Omental fat pad (tissue), 4 donors: ENCODE measurements around the gene SLMAP. TPM values are rescaled to one million over a fixed set of nuclear protein-coding genes. Genes with fewer than 3 reads are reported as not detected.
"Not testable (repeated sequence)": the region's sequence is repeated elsewhere in the genome, so short reads cannot be mapped to it uniquely, and the experiment has no call there.

ENCODE experiments used
- ATAC-seq: fragments of 150-250 bp; one replicate; pipeline ENCODE4 v1.9.1; 2016; ENCODE audit warnings: mild to moderate bottlenecking, moderate library complexity; ENCODE audit not compliant: low FRiP score
- DNase-seq: peaks from one replicate; pipeline ENCODE4 v3.0.0-alpha.2; 2019; ENCODE audit warnings: low spot score
- total RNA-seq, 4 donors: library from RNA; depleted of rRNA; stranded (reverse); fragments of >200 nt; gene quantifications; one replicate each; pipeline ENCODE4 v1.1.0, GENCODE V29; 2016
- TF ChIP-seq, protein P1 (sequence below), 3 donors: fragments of 450-650 bp; IDR thresholded peaks; one replicate each; pipeline ENCODE4 v1.5.1; 2016 to 2017; ENCODE audit warnings: antibody characterized with exemption in 3 of 3, mild to moderate bottlenecking in 3 of 3, moderate library complexity in 2 of 3

Gene SLMAP
- total RNA-seq, 4 donors from 2014 or later = 42.7 to 72.7 (median 47.1) TPM

GRCh38 chr3:57876632-57877031 is 120.5 kb downstream of the SLMAP start:
- no peak for ATAC-seq
- DNase-seq = no peak
- TF ChIP-seq, protein P1, sequence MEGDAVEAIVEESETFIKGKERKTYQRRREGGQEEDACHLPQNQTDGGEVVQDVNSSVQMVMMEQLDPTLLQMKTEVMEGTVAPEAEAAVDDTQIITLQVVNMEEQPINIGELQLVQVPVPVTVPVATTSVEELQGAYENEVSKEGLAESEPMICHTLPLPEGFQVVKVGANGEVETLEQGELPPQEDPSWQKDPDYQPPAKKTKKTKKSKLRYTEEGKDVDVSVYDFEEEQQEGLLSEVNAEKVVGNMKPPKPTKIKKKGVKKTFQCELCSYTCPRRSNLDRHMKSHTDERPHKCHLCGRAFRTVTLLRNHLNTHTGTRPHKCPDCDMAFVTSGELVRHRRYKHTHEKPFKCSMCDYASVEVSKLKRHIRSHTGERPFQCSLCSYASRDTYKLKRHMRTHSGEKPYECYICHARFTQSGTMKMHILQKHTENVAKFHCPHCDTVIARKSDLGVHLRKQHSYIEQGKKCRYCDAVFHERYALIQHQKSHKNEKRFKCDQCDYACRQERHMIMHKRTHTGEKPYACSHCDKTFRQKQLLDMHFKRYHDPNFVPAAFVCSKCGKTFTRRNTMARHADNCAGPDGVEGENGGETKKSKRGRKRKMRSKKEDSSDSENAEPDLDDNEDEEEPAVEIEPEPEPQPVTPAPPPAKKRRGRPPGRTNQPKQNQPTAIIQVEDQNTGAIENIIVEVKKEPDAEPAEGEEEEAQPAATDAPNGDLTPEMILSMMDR (IDR thresholded peaks at IDR 0.05) = no peak

DNA sequence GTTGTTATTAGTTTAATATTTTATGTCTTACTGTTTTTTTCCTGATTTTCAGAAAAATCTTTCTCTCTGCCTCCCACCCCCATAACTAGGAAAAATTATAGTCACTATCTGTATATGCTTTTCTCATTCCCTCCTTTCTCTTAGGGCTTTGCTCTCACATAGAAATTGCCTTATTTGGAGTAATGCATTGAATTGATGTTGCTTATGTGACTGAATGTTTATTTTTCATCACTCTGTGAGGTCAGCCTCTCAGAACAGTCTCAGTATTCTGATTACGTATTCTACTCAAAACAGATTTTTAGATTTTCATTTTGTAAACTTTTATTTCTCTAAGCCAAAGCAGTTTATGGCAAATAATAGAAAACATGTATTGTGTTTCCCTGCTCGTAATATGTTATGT is 121.0 kb downstream of the SLMAP start:
- DNase-seq (no peak), ATAC-seq (no peak)
- TF ChIP-seq, protein P1 (IDR thresholded peaks at IDR 0.05) = no peak

- DNase-seq, ATAC-seq: not testable (repeated sequence)
These were observed 128.3 kb downstream of the SLMAP start for GRCh38 chr3:57884436-57884835.

DNA sequence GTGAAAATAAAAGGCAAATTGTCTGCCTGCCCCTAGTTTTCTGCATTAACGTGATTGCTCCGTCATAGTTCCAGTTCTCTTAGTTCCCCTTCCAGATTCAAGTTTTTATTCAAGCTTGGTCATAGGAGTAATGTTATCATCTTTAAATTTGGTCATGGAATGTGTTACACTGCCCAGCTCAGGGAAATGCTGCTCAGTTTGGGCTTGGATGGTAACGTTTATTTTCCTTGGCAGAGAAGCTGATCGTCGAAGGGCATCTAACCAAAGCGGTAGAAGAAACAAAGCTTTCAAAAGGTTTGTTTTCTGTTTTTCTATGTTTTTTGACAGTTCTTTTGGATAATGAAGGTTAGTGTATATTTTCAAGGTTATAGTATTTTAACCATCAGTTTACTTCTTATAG is 133.7 kb downstream of the SLMAP start:
- TF ChIP-seq, protein P1 (IDR thresholded peaks at IDR 0.05) = no peak
- DNase-seq (no peak), ATAC-seq (no peak)

GRCh38 chr3:57890874-57891273 is 134.8 kb downstream of the SLMAP start:
- TF ChIP-seq, protein P1 (IDR thresholded peaks at IDR 0.05) = no peak
- no peak for DNase-seq
- no peak for ATAC-seq

- TF ChIP-seq, protein P1 (IDR thresholded peaks at IDR 0.05) = no peak
- no peak for DNase-seq
- no peak for ATAC-seq
These were observed 136.3 kb downstream of the SLMAP start for GRCh38 chr3:57892423-57892822.

GRCh38 chr3:57893156-57893555 is 137.0 kb downstream of the SLMAP start:
- TF ChIP-seq, protein P1 (IDR thresholded peaks at IDR 0.05) = no peak

DNA sequence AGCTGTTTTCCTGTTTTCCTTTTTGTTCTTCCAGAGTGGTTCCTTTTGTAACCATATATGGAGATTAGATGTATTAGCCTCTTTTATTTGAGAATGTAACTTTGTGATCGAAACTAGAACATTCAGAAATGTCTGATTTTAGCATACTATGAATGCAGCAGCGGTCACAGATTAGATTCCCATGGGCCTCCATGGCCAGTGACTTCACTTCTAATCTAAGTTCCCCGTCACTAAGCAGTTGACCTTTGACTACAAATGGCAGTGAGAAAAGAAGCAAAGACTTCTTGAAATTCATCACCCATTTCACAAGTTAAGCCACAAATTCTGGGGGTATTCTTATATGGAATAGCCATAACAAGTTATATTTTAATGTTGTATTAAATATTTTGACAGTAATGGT is 137.6 kb downstream of the SLMAP start:
- ATAC-seq (no peak), DNase-seq (no peak)
- TF ChIP-seq, protein P1 (IDR thresholded peaks at IDR 0.05) = no peak

More at GRCh38 chr3:57893156-57893555, 137.0 kb downstream of the SLMAP start:
- no peak for DNase-seq
- no peak for ATAC-seq
